Endothelial cell of umbilical vein (primary cell): Measurements from ENCODE around the gene LYRM2. TPM values are rescaled to one million over a fixed set of nuclear protein-coding genes. Genes with fewer than 3 reads are reported as not detected.

ENCODE experiments used
- BruUV-seq: library from RNA; stranded (reverse); fragments of 400-500 nt; replicated peaks from 2 replicates; lab custom pipeline; 2021; lab: Mats Ljungman, UMichigan
- CTCF ChIA-PET: fragments of 300-600, 350-600 bp; sonication (Branson Sonifier 250); formaldehyde crosslinking; loops from one replicate; lab custom pipeline; 2021; ENCODE audit warnings: antibody characterized with exemption, inconsistent platforms; lab: Charles Lee
- POLR2A ChIA-PET: fragments of 300-600, 350-600 bp; sonication (Branson Sonifier 250); formaldehyde crosslinking; loops from one replicate; lab custom pipeline; 2021; ENCODE audit warnings: antibody characterized with exemption, inconsistent platforms; lab: Charles Lee
- DNase-seq: peaks from one replicate; pipeline ENCODE4 v3.0.0-alpha.2; 2011; ENCODE audit warnings: low read depth, low spot score
- FAIRE-seq: peaks from 2 replicates; lab custom pipeline; 2011; peaks lifted over from hg19 to GRCh38; lab: Jason Lieb, UNC
- H2AFZ ChIP-seq: 2 replicates; pipeline ENCODE4 v1.6.0; 2012; ENCODE audit warnings: low read depth, low read length, control low read depth, inconsistent platforms
- H3K27ac ChIP-seq: 2 replicates; pipeline ENCODE4 v1.5.1; 2011; ENCODE audit warnings: low read depth, mild to moderate bottlenecking, control low read depth, low read length, moderate library complexity; ENCODE audit not compliant: insufficient read depth
- H3K27me3 ChIP-seq, 2 experiments: 2 replicates each; pipeline versions ENCODE4 v1.6.0 to v1.6.1; 2011; ENCODE audit warnings: low read length in 2 of 2, mixed read lengths in 1 of 2; ENCODE audit not compliant: control insufficient read depth in 2 of 2, insufficient read depth in 2 of 2
- H3K36me3 ChIP-seq, 2 experiments: 2 replicates in 1 of 2; 3 replicates in 1 of 2; pipeline ENCODE4 v1.5.1; 2011; ENCODE audit warnings: low read length in 2 of 2, mild to moderate bottlenecking in 1 of 2, moderate library complexity in 1 of 2; ENCODE audit not compliant: control insufficient read depth in 2 of 2, insufficient read depth in 2 of 2; ENCODE audit errors: extremely low read depth in 1 of 2
- H3K4me1 ChIP-seq: 3 replicates; pipeline ENCODE4 v1.5.1; 2011; ENCODE audit warnings: mild to moderate bottlenecking, low read length; ENCODE audit not compliant: control insufficient read depth, insufficient read depth; ENCODE audit errors: extremely low read depth
- H3K4me2 ChIP-seq: 2 replicates; pipeline ENCODE4 v1.6.1; 2011; ENCODE audit warnings: low read length, control low read depth, mixed read lengths; ENCODE audit not compliant: insufficient read depth
- H3K4me3 ChIP-seq, 3 experiments: fragments of 200-600 bp in 1 of 3; sonication (generic), shearing (Covaris generic) in 1 of 3; replicated peaks in 1 of 3; 2 replicates each; pipeline ENCODE4 v1.5.1; 2011 to 2016; ENCODE audit warnings: control low read depth in 3 of 3, low read length in 3 of 3, mild to moderate bottlenecking in 2 of 3, inconsistent platforms in 1 of 3, low read depth in 1 of 3, moderate library complexity in 1 of 3; ENCODE audit not compliant: insufficient read depth in 1 of 3
- H3K79me2 ChIP-seq: 2 replicates; pipeline ENCODE4 v1.6.0; 2012; ENCODE audit warnings: low read length, inconsistent platforms; ENCODE audit not compliant: control insufficient read depth, insufficient read depth
- H3K9ac ChIP-seq: replicated peaks from 2 replicates; pipeline ENCODE3; 2011; ENCODE audit warnings: low read length, control low read depth; ENCODE audit not compliant: insufficient read depth; ENCODE audit errors: extremely low read depth
- H3K9me1 ChIP-seq: replicated peaks from 3 replicates; pipeline ENCODE4 v1.6.0; 2011; ENCODE audit warnings: mild to moderate bottlenecking, low read length; ENCODE audit not compliant: control insufficient read depth, insufficient read depth; ENCODE audit errors: extremely low read depth
- H3K9me3 ChIP-seq: replicated peaks from 2 replicates; pipeline ENCODE4 v1.5.1; 2012; ENCODE audit warnings: low read length, inconsistent platforms; ENCODE audit not compliant: control insufficient read depth, insufficient read depth
- H4K20me1 ChIP-seq: replicated peaks from 2 replicates; pipeline ENCODE3; 2011; ENCODE audit warnings: mild to moderate bottlenecking, low read length; ENCODE audit not compliant: control insufficient read depth, insufficient read depth; ENCODE audit errors: extremely low read depth
- EZH2 ChIP-seq: IDR thresholded peaks from 2 replicates; pipeline ENCODE4 v1.6.1; 2012; ENCODE audit warnings: borderline replicate concordance, low read depth, mild to moderate bottlenecking, moderate library complexity, low read length, inconsistent platforms; ENCODE audit not compliant: severe bottlenecking
- FOS ChIP-seq: IDR thresholded peaks from 2 replicates; pipeline ENCODE4 v1.6.1; 2011; ENCODE audit warnings: mild to moderate bottlenecking, low read length, moderate library complexity, borderline replicate concordance; ENCODE audit not compliant: insufficient read depth
- GATA2 ChIP-seq: IDR thresholded peaks from 2 replicates; pipeline ENCODE4 v1.7.0; 2011; ENCODE audit warnings: low read depth, mild to moderate bottlenecking, moderate library complexity, mixed read lengths, low read length; ENCODE audit not compliant: insufficient read length, insufficient read depth
- JUN ChIP-seq: IDR thresholded peaks from 2 replicates; pipeline ENCODE4 v1.6.1; 2011; ENCODE audit warnings: borderline replicate concordance, low read depth; ENCODE audit not compliant: insufficient read length, insufficient read depth
- MYC ChIP-seq: IDR thresholded peaks from one replicate; pipeline ENCODE4 v1.6.1; 2011; ENCODE audit warnings: mild to moderate bottlenecking, low read depth, low read length
- POLR2A ChIP-seq: IDR thresholded peaks from 2 replicates; pipeline ENCODE4 v1.6.1; 2012; ENCODE audit warnings: low read depth, mild to moderate bottlenecking, control low read depth, low read length
- POLR2AphosphoS5 ChIP-seq: IDR thresholded peaks from 2 replicates; pipeline ENCODE4 v1.6.1; 2012; ENCODE audit warnings: low read depth, mild to moderate bottlenecking, control low read depth, low read length, moderate library complexity; ENCODE audit not compliant: insufficient read depth
- dilution Hi-C: fragments of 300-500 bp; cut with MboI; formaldehyde crosslinking; loops from one replicate; pipeline ENCODE4 v1.15.0; 2019; ENCODE audit warnings: low sequenced_read_pairs; ENCODE audit not compliant: extremely low pct_ligation_motif_present
- intact Hi-C: fragments of 100-400 bp; cut with micrococcal nuclease; formaldehyde crosslinking; loops from one replicate; pipeline ENCODE4 v1.10.0; 2022
- polyA plus RNA-seq, 4 experiments: library from polyadenylated mRNA; depleted of rRNA in 3 of 4; stranded (reverse) in 3 of 4; unstranded in 1 of 4; fragments of >200 nt; gene quantifications; 2 replicates each; pipeline versions ENCODE4 v1.2.1 to v1.2.3, GENCODE V29; 2011 to 2012; ENCODE audit warnings: missing spikeins in 1 of 4
- total RNA-seq: library from RNA; stranded (reverse); gene quantifications from 2 replicates; pipeline ENCODE4 v1.2.3, GENCODE V29; 2021
- TF ChIP-seq, protein P1 (sequence below), 2 donors: IDR thresholded peaks; 1 replicate in 1 of 2; 2 replicates in 1 of 2; pipeline ENCODE4 v1.5.1; 2011; ENCODE audit warnings: low read length in 2 of 2, mild to moderate bottlenecking in 2 of 2, moderate library complexity in 2 of 2, control low read depth in 1 of 2, inconsistent platforms in 1 of 2, low read depth in 1 of 2; ENCODE audit not compliant: insufficient read depth in 1 of 2; ENCODE audit errors: extremely low read depth in 1 of 2
- TF ChIP-seq, protein P2 (sequence below): IDR thresholded peaks from 2 replicates; pipeline ENCODE4 v1.6.1; 2011; ENCODE audit not compliant: insufficient read depth, insufficient read length

LYRM2 gene
- total and polyA plus RNA-seq, 2 donors (not counting 3 experiments of a cell fraction or from before 2014, with no cell fraction given): 11.8 to 41.9 TPM

DNA sequence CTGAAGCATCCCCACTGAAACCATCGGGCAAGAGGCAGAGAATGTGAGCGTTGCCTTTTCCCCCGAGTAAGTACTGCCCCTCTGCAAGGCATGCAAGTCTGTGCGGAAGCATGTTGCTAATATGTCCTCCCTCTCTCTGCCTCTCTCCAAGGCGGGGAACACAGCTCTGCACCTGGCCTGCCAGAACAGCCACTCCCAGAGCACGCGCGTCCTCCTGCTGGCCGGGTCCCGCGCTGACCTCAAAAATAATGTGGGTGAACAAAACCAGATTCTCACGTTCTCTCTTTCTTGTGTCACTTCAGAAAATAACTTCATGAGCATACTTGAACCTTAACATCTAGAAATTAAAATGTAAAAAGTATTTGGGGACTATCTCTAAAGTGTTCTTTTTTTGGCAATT lies 26.4 kb downstream of the LYRM2 start:
- H3K9me1 ChIP-seq: no peaks in the 10 kb centered on the region
- peaks cover 6% of the 10 kb centered on the region for H3K4me1 ChIP-seq
- intact Hi-C loops (no loop called here), dilution Hi-C loops (no loop called here)
- CTCF ChIA-PET: interaction anchor here (1.3 to 4.4 kb wide), 7 partner anchors 8 to 630 kb away, joined by 3 to 40 read pairs (median 5); partner anchors contain the start of gene ANKRD6
- H3K9me3 ChIP-seq: no peaks in the 10 kb centered on the region
- H2AFZ ChIP-seq: no peak overlapping the region
- H3K4me3 ChIP-seq: no peak overlapping the region
- FAIRE-seq: no peak
- BruUV-seq: no TSS peak
- no peak for DNase-seq
- H4K20me1 ChIP-seq: no peaks in the 10 kb centered on the region
- POLR2A ChIA-PET: no interaction called here
- H3K27ac ChIP-seq: no peak overlapping the region
- no peak overlapping the region for H3K4me2 ChIP-seq
- H3K36me3 ChIP-seq: no peaks in the 10 kb centered on the region
- TF ChIP-seq MYC: no peak
- TF ChIP-seq JUN: no peak
- no peak for TF ChIP-seq EZH2
- TF ChIP-seq, protein P1, sequence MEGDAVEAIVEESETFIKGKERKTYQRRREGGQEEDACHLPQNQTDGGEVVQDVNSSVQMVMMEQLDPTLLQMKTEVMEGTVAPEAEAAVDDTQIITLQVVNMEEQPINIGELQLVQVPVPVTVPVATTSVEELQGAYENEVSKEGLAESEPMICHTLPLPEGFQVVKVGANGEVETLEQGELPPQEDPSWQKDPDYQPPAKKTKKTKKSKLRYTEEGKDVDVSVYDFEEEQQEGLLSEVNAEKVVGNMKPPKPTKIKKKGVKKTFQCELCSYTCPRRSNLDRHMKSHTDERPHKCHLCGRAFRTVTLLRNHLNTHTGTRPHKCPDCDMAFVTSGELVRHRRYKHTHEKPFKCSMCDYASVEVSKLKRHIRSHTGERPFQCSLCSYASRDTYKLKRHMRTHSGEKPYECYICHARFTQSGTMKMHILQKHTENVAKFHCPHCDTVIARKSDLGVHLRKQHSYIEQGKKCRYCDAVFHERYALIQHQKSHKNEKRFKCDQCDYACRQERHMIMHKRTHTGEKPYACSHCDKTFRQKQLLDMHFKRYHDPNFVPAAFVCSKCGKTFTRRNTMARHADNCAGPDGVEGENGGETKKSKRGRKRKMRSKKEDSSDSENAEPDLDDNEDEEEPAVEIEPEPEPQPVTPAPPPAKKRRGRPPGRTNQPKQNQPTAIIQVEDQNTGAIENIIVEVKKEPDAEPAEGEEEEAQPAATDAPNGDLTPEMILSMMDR (IDR thresholded peaks at IDR 0.05; ENCODE audit: extremely low read depth in 1 of 2, insufficient read depth in 1 of 2, low read depth in 1 of 2, low read length in 2 of 2): no peak
- TF ChIP-seq, protein P2, sequence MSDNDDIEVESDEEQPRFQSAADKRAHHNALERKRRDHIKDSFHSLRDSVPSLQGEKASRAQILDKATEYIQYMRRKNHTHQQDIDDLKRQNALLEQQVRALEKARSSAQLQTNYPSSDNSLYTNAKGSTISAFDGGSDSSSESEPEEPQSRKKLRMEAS: no peak
- TF ChIP-seq POLR2AphosphoS5: no peak
- TF ChIP-seq POLR2A: no peak
- no peak for TF ChIP-seq GATA2
- TF ChIP-seq FOS: no peak
- no peak overlapping the region for H3K9ac ChIP-seq
- no peaks in the 10 kb centered on the region for H3K79me2 ChIP-seq
- H3K27me3 ChIP-seq: no peaks in the 10 kb centered on the region
